ENCODE data around the gene NKX6-1. TPM values are rescaled to one million over a fixed set of nuclear protein-coding genes. Genes with fewer than 3 reads are reported as not detected.

Gene NKX6-1
- total and polyA plus RNA-seq, 9 of the 15 experiments (the other 6 are each of a cell fraction or from before 2014, with no cell fraction given) = not detected

DNA sequence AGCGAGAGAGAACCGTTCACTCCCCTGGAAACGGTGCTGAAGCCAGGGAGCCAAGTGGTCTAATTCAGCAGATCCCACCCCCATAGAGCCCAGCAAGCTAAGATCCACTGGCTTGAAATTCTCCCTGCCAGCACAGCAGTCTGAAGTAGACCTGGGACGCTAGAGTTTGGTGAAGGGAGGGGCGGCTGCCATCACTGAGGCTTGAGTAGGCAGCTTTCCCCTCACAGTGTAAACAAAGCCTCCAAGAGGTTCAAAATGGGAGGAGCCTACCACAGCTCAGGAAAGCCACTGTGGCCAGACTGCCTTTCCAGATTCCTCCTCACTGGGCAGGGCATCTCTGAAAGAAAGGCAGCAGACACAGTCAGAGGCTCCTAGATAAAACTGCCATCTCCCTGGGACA, 46.0 kb upstream of the NKX6-1 start:
- Histone ChIP-seq H3K4me1 (replicated peaks in 1 of 2; ENCODE audit: control insufficient read depth in 2 of 2, insufficient read depth in 2 of 2, low read length in 2 of 2) (no peaks in the 10 kb centered on the region), H2AFZ (ENCODE audit: low read depth, low read length) (no peak overlapping the region), H3K27ac (ENCODE audit: extremely low read depth, low read depth, low read length) (no peak overlapping the region), H3K79me2 (ENCODE audit: control insufficient read depth, insufficient read depth, low read length) (no peaks in the 10 kb centered on the region), H3K4me2 (ENCODE audit: insufficient read depth, low read length) (no peak overlapping the region), H4K20me1 (replicated peaks; ENCODE audit: control insufficient read depth, insufficient read depth, low read length) (no peaks in the 10 kb centered on the region), H3K27me3 (ENCODE audit: control insufficient read depth in 2 of 2, insufficient read depth in 2 of 2, low read length in 2 of 2) (no peaks in the 10 kb centered on the region), H3K9ac (ENCODE audit: insufficient read depth in 1 of 2, low read depth in 2 of 2, low read length in 2 of 2) (no peak overlapping the region), H3K36me3 (ENCODE audit: control insufficient read depth, insufficient read depth, low read length) (no peaks in the 10 kb centered on the region), H3K4me3 (no peak overlapping the region), H3K9me1 (ENCODE audit: control insufficient read depth, insufficient read depth, low read length) (no peaks in the 10 kb centered on the region), H3K9me3 (replicated peaks; ENCODE audit: control insufficient read depth, insufficient read depth, low read depth, low read length) (no peaks in the 10 kb centered on the region)
- ATAC-seq = no peak
- WGBS (ENCODE audit: insufficient coverage, low coverage, missing lambda C conversion rate) = 5% methylated on average over 5 of the region's 5 CpGs
- intact Hi-C loops (cut with micrococcal nuclease) (no loop called here), in situ Hi-C loops (cut with MboI) (no loop called here)
- ChIA-PET POLR2A (no interaction called here), CTCF (ENCODE audit: low intra/inter-chr PET ratio) (no interaction called here)
- no TSS peak for BruUV-seq (replicated peaks)
- DNase-seq (ENCODE audit: extremely low read depth in 1 of 4, low spot score in 3 of 4) = no peak
- no peak for FAIRE-seq
- no peak for TF ChIP-seq ZNF143 (CRISPR knock-in tag; IDR thresholded peaks at IDR 0.05)
- no peak for TF ChIP-seq CBFA2T3 (IDR thresholded peaks at IDR 0.05)
- no peak for TF ChIP-seq PRMT5 (CRISPR knock-in tag; IDR thresholded peaks at IDR 0.05)
- TF ChIP-seq JUN (IDR thresholded peaks at IDR 0.05; ENCODE audit: borderline replicate concordance, low read depth, low read length) = no peak
- no peak for TF ChIP-seq JUN (CRISPR knock-in tag; IDR thresholded peaks at IDR 0.05; ENCODE audit: borderline replicate concordance)
- TF ChIP-seq ZBTB17 (CRISPR knock-in tag; IDR thresholded peaks at IDR 0.05) = no peak

DNA sequence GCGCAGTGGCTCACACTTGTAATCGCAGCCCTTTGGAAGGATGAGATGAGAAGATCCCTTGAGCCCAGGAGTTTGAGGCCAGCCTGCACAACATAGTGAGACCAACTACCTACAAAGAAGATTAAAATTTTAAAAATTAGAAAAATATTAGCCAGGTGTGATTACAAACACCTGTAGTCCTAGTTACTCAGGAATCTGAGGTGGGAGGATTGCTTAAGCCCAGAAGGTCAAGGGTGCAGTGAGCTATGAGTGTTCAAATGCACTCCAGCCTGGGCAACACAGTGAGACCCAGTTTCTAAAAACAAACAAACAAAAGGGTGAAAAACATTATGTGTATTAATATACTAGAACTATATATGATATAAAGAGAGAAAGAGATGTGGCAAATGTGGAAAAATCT, 36.8 kb upstream of the NKX6-1 start:
- no peaks in the 10 kb centered on the region for H4K20me1 ChIP-seq (replicated peaks; ENCODE audit: control insufficient read depth, insufficient read depth, low read length)
- H2AFZ ChIP-seq (ENCODE audit: low read depth, low read length) = no peak overlapping the region
- FAIRE-seq (no peak), DNase-seq (ENCODE audit: extremely low read depth in 1 of 4, low spot score in 3 of 4) (no peak), ATAC-seq (no peak)
- no peaks in the 10 kb centered on the region for H3K9me3 ChIP-seq (replicated peaks; ENCODE audit: control insufficient read depth, insufficient read depth, low read depth, low read length)
- BruUV-seq (replicated peaks) = no TSS peak
- WGBS (ENCODE audit: insufficient coverage, low coverage, missing lambda C conversion rate) = 0% methylated on average over 2 of the region's 2 CpGs
- no peak overlapping the region for H3K27ac ChIP-seq (ENCODE audit: extremely low read depth, low read depth, low read length)
- H3K4me2 ChIP-seq (ENCODE audit: insufficient read depth, low read length) = no peak overlapping the region
- no peaks in the 10 kb centered on the region for H3K27me3 ChIP-seq (ENCODE audit: control insufficient read depth in 2 of 2, insufficient read depth in 2 of 2, low read length in 2 of 2)
- intact Hi-C loops (cut with micrococcal nuclease) (no loop called here), in situ Hi-C loops (cut with MboI) (no loop called here)
- no peaks in the 10 kb centered on the region for H3K4me1 ChIP-seq (replicated peaks in 1 of 2; ENCODE audit: control insufficient read depth in 2 of 2, insufficient read depth in 2 of 2, low read length in 2 of 2)
- no peaks in the 10 kb centered on the region for H3K36me3 ChIP-seq (ENCODE audit: control insufficient read depth, insufficient read depth, low read length)
- no peaks in the 10 kb centered on the region for H3K9me1 ChIP-seq (ENCODE audit: control insufficient read depth, insufficient read depth, low read length)
- no peaks in the 10 kb centered on the region for H3K79me2 ChIP-seq (ENCODE audit: control insufficient read depth, insufficient read depth, low read length)
- POLR2A ChIA-PET = no interaction called here
- no peak overlapping the region for H3K4me3 ChIP-seq
- CTCF ChIA-PET (ENCODE audit: low intra/inter-chr PET ratio) = no interaction called here
- no peak overlapping the region for H3K9ac ChIP-seq (ENCODE audit: insufficient read depth in 1 of 2, low read depth in 2 of 2, low read length in 2 of 2)
- TF ChIP-seq SMARCA4 (IDR thresholded peaks at IDR 0.05) (no peak), PCBP1 (IDR thresholded peaks at IDR 0.05; ENCODE audit: low read depth, low read length, poor library complexity, severe bottlenecking) (no peak), PURB (CRISPR knock-in tag; IDR thresholded peaks at IDR 0.05; ENCODE audit: low read depth) (no peak), SMAD1 (IDR thresholded peaks at IDR 0.05; ENCODE audit: low read depth, low read length, partially characterized antibody) (no peak), MAZ (CRISPR knock-in tag; conservative IDR thresholded peaks at IDR 0.05 in 1 of 2, IDR thresholded peaks at IDR 0.05 in 1 of 2) (no peak), BCL6 (CRISPR knock-in tag; IDR thresholded peaks at IDR 0.05) (no peak), CEBPZ (IDR thresholded peaks at IDR 0.05; ENCODE audit: borderline replicate concordance, low read depth, low read length) (no peak)
- TF ChIP-seq, protein P1, sequence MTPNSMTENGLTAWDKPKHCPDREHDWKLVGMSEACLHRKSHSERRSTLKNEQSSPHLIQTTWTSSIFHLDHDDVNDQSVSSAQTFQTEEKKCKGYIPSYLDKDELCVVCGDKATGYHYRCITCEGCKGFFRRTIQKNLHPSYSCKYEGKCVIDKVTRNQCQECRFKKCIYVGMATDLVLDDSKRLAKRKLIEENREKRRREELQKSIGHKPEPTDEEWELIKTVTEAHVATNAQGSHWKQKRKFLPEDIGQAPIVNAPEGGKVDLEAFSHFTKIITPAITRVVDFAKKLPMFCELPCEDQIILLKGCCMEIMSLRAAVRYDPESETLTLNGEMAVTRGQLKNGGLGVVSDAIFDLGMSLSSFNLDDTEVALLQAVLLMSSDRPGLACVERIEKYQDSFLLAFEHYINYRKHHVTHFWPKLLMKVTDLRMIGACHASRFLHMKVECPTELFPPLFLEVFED (CRISPR knock-in tag; conservative IDR thresholded peaks at IDR 0.05) = no peak
